IPS-NIHi7 (cell line): ENCODE data around the gene KBTBD3.
"Not testable (repeated sequence)": the region's sequence is repeated elsewhere in the genome, so short reads cannot be mapped to it uniquely, and the experiment has no call there.

Source experiments
- DNase-seq: peaks from one replicate; pipeline ENCODE4 v3.0.0; 2012; ENCODE audit warnings: mixed read lengths; ENCODE audit errors: extremely low spot score

The KBTBD3 gene

DNA sequence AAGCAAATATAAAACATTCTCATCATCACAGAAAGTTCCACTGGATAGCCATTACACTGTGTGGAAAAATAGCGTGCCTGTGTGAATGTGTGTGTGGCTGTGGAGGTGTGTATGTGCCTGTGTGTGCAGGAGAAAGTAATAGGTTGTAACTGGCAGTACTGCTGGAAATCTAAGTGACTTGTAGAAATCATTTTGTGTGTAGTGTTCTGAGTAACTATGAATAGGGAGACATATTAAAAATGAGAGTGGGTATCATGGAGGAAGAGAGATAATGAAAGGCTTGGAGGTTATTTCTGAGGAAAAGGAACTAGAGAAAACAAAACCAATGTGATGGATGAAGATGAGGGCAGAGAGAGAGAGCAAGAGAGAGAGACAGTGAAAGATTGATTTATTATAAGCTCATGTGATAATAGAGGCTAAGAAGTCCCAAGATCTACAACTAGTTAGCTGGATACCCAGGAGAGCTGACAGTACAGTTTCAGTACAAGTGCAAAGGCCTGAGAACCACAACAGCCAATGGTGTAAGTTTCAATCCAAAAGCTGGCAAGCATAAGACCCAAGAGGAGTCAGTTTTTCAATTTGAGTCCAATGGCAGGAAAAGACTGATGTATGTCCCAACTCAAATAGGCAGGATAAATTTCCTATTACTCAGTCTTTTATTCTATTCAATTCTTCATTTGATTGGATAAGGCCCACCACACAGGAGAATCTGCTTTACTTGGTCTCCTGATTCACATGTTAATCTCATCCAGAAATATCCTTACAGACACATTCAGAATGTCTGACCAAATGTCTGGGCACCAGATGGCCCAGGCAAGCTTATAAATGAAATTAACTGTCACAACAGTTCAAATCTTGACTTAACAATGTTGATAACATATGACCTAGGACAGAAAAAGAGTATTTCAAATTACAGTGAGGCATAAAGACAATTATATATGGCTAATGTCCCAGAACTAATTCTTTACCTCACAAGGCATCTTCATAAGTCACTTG is 14.9 kb downstream of the KBTBD3 start:
- DNase-seq = no peak

DNA sequence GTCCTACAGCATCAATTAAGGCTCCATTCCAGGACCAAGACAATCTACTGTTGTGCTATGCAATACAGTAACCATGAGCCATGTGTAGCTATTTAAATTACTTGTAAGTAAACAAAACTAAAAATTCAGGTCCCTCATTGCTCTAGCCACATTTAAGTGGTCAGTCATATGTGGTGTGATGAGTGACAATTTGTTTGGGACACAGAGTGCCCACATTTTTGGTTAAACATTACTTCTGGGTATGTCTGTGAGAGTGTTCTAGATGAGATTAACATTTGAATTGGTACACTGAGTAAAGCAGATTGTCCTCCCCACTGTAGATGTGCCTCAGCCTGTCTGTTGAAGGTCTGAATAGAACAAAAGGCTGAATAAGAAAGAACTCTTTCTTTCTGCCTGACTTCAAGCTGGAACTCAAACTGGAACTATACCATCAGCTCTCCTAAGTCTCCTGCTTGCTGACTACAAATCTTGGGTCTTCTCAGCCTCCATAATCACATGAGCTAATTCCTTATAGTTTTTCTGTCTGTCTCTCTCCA is 15.8 kb downstream of the KBTBD3 start:
- DNase-seq = no peak

GRCh38 chr11:106059617-106060016 is 17.5 kb downstream of the KBTBD3 start:
- no peak for DNase-seq

- not testable (repeated sequence) for DNase-seq
Measured at GRCh38 chr11:106058377-106058776, 18.8 kb downstream of the KBTBD3 start.

- DNase-seq = no peak
Measured at GRCh38 chr11:106051103-106051502, 26.0 kb downstream of the KBTBD3 start.

GRCh38 chr11:106049727-106050476 is 27.2 kb downstream of the KBTBD3 start:
- no peak for DNase-seq

- no peak for DNase-seq
Measured at GRCh38 chr11:106047631-106048030, 29.5 kb downstream of the KBTBD3 start.

DNA sequence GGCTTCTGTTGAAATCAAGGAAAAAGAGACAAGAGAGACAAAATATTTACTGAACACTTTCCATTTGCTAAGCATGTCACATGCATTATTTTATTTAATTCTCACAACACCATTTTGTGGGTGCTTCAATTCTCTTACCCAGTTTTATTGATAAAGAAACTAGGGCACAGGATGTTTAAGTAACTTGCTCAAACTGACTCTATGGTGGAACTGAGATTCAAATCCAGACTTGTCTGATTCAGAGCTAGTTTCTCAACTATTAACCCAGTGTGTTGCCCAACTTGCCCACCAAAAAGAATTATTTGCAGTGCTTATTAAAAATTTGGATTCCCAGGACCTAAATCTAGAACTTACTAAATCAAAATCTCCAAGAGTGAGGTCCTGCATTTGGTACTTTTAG is 33.6 kb downstream of the KBTBD3 start:
- no peak for DNase-seq

- DNase-seq = no peak
Measured at GRCh38 chr11:106032861-106033260, 44.3 kb downstream of the KBTBD3 start.

GRCh38 chr11:106031936-106032335 is 45.2 kb downstream of the KBTBD3 start:
- DNase-seq = no peak

DNA sequence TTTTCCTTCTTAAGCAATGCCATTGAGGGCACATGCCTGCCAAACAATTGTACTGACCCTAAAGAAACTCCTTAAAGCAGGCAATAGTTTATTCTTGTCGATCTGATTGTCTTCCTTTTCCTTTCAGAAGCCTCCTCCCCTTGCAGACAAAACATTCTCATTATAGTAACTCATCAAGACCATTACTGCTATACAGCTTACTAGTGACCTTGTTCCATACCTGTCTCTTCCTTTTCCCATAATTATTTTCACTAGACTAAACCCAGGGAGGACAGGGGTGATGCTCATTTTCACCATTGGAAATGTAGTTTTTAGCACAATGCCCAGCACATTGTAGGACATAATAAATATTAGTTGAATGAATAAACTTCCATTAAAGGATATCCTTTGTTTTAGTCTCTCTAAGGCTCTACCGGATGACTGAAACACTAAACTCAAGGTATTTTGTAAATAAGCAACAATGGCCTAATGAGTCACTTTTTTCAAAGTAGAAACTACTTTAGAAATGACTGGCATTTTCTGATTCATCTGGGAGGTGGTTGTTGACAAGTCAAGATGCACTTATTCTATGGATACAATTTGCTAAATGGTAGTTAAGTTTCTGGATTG is 45.8 kb downstream of the KBTBD3 start:
- no peak for DNase-seq

DNA sequence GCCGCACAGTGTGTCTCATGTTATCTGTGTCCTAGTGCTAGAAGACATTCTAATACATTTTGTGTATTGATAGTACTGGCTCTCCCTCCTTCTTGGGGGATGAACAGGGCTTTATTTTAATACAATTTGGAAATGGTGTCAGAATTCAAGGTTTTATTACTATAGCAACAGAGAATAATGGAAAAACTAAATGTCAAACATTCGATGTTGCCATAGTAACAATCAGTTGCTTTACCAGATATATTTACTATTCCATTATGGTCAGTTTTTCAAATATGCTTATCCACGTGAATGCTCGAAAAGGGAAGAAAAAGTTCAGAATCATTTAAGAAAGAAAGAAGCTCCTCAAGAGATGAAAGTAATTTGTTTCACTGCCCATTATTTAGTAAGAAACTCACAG is 46.5 kb downstream of the KBTBD3 start:
- DNase-seq = no peak

DNA sequence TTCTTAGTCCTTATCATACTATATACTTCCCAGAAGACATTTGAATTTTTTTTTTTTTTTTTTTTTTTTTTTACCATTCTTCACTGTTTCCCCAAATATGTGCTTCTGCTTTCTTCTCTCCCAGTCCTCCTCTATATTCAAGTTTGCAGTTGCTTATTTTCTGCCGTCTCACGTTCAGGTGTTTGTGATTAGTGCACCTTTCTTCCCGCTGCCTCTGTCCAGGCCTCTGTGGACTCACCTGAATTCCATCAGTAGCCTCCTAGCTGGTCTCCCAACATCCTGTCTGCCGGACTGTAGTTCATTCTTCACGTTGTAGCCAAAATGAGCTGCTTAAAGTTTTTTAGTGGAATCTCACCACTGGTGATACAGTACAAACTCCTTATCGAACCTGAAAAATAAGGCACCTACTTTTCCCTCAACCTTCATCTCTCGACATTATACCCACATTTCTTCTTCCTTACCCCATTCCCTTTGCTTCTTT is 54.3 kb downstream of the KBTBD3 start:
- no peak for DNase-seq

- peak; percentile 98 for DNase-seq
Measured at GRCh38 chr11:106021967-106022794, 55.0 kb downstream of the KBTBD3 start, which contains the start of gene MSANTD4. MSANTD4 (minus strand) TSS chr11:106022240; CDS start chr11:106010917, 11,323 bp downstream.

- DNase-seq = peak; percentile 41
Measured at GRCh38 chr11:106021181-106021966, 55.8 kb downstream of the KBTBD3 start.

- no peak for DNase-seq
Measured at GRCh38 chr11:106017093-106017492, 60.1 kb downstream of the KBTBD3 start.

DNA sequence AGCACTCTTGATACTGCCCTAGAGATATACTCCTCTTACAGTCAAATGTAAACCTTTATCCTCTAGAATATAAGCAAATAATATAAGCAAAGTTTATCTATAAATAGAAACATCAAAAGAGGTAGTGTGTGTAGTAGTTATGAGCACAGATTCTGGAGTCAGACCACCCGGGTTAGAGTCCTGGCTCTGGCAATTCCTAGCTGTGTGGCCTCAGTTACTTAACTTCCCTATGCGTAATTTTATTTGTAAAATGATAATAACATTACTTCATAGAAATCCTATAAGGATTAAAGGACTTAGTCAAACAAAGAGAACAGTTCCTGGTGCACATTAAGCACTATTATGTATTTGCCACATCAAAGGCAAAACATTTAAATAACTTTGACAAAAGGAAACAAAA is 62.1 kb downstream of the KBTBD3 start:
- no peak for DNase-seq

GRCh38 chr11:106014620-106015019 is 62.5 kb downstream of the KBTBD3 start:
- DNase-seq = no peak

- no peak for DNase-seq
Measured at GRCh38 chr11:106014035-106014434, 63.1 kb downstream of the KBTBD3 start.

GRCh38 chr11:106012744-106013143 is 64.4 kb downstream of the KBTBD3 start:
- no peak for DNase-seq
